Spleen (tissue), 11 donors: ENCODE measurements around the gene MYLK4. TPM values are rescaled to one million over a fixed set of nuclear protein-coding genes. Genes with fewer than 3 reads are reported as not detected.

Experiments
- DNase-seq: peaks from one replicate; pipeline ENCODE4 v3.0.0-alpha.2; 2020
- H3K27ac ChIP-seq, 8 donors: fragments of 200-600 bp; sonication (generic) in 7 of 8; 1 replicate in 4 of 8; 2 replicates in 4 of 8; pipeline versions ENCODE4 v1.5.0 to v1.8.0; 2016 to 2021; ENCODE audit warnings: inconsistent platforms in 4 of 8, mild to moderate bottlenecking in 4 of 8, moderate library complexity in 1 of 8
- H3K27me3 ChIP-seq, 7 donors: fragments of 200-600 bp; sonication (generic) in 6 of 7; replicated peaks in 1 of 7; 1 replicate in 4 of 7; 2 replicates in 3 of 7; pipeline versions ENCODE4 v1.5.0 to v1.8.0; 2016 to 2021; ENCODE audit warnings: inconsistent platforms in 3 of 7, mild to moderate bottlenecking in 1 of 7
- H3K36me3 ChIP-seq, 6 donors: fragments of 200-600 bp; sonication (generic) in 5 of 6; 1 replicate in 4 of 6; 2 replicates in 2 of 6; pipeline versions ENCODE4 v1.5.0 to v1.8.0; 2016 to 2021; ENCODE audit warnings: inconsistent platforms in 2 of 6
- H3K4me1 ChIP-seq, 6 donors: fragments of 200-600 bp; sonication (generic) in 5 of 6; 1 replicate in 3 of 6; 2 replicates in 3 of 6; pipeline versions ENCODE4 v1.5.0 to v1.8.0; 2016 to 2021; ENCODE audit warnings: inconsistent platforms in 3 of 6
- H3K4me3 ChIP-seq, 8 donors: fragments of 200-600 bp; sonication (generic) in 7 of 8; 1 replicate in 4 of 8; 2 replicates in 4 of 8; pipeline versions ENCODE4 v1.5.0 to v1.8.0; 2016 to 2021; ENCODE audit warnings: inconsistent platforms in 4 of 8, mild to moderate bottlenecking in 4 of 8, moderate library complexity in 2 of 8
- H3K9me3 ChIP-seq, 8 donors: fragments of 200-600 bp; sonication (generic) in 7 of 8; 1 replicate in 4 of 8; 2 replicates in 4 of 8; pipeline versions ENCODE4 v1.5.0 to v1.8.0; 2016 to 2021; ENCODE audit warnings: inconsistent platforms in 4 of 8
- POLR2A ChIP-seq, 3 donors: fragments of 450-650 bp; IDR thresholded peaks; one replicate each; pipeline ENCODE4 v1.5.1; 2017; ENCODE audit warnings: antibody characterized with exemption in 3 of 3, mild to moderate bottlenecking in 1 of 3
- POLR2AphosphoS5 ChIP-seq, 3 donors: sonication (generic); formaldehyde crosslinking; IDR thresholded peaks; one replicate each; pipeline ENCODE4 v1.5.1; 2017; ENCODE audit warnings: antibody characterized with exemption in 3 of 3
- WGBS, 5 donors: extraction: QIAGEN DNeasy Blood & Tissue Kit in 3 of 5; methylation state at CpG; one replicate each; pipeline versions ENCODE4 v1.1.5 to v1.1.7; 2013 to 2018; 5-methylcytosine and 5-hydroxymethylcytosine counted together
- intact Hi-C: fragments of 100-400 bp; cut with DNase I; formaldehyde crosslinking; loops from one replicate; pipeline ENCODE4 v1.15.0; 2023; ENCODE audit warnings: low total_unique reads
- polyA plus RNA-seq, 3 donors: library from polyadenylated mRNA; stranded (reverse); fragments of 200-250 nt; gene quantifications; one replicate each; pipeline ENCODE4 v1.2.1, GENCODE V29; 2013
- total RNA-seq, 7 donors: library from RNA; depleted of rRNA in 3 of 7; stranded (reverse); fragments of >200 nt in 3 of 7; fragmentation: NEBNext Ultra II Directional in 4 of 7; extraction: Animal tissue kit (Norgen Biotek cat#: 25700) in 4 of 7; gene quantifications; one replicate each; pipeline versions ENCODE4 v1.1.0 to v1.2.1, GENCODE V29; 2016 to 2021
- TF ChIP-seq, protein P1 (sequence below), 11 experiments: fragments of 200-600 bp in 7 of 11; fragments of 450-650 bp in 4 of 11; sonication (generic) in 4 of 11; IDR thresholded peaks in 8 of 11; conservative IDR thresholded peaks in 3 of 11; 1 replicate in 7 of 11; 2 replicates in 4 of 11; pipeline versions ENCODE4 v1.4.0 to v1.8.0; 2016 to 2021; ENCODE audit warnings: antibody characterized with exemption in 11 of 11, inconsistent platforms in 4 of 11, mild to moderate bottlenecking in 1 of 11
- donor health status: healthy with polysubstance abuse.
- donor health status: DM: no; HTN: no; CAD: no; lungs with moderate emphysema.
- donor health status: DM: no; HTN: no; CAD: no.
- donor health status: Bipolar disorder and iron deficiency.
- donor health status: healthy.
- donor health status: DM: no; HTN: no; CAD: no.
- donor health status: DM: yes; HTN: yes; CAD: no.

MYLK4 gene
- total and polyA plus RNA-seq, 10 donors: 0.21 to 1.9 (median 0.76) TPM

GRCh38 chr6:2632976-2633584 lies 117.6 kb downstream of the MYLK4 start:
- DNase-seq: no peak

GRCh38 chr6:2632368-2632767 lies 118.4 kb downstream of the MYLK4 start:
- intact Hi-C loops: loop anchor here (5.0 to 10.0 kb wide), 3 partner anchors 438 to 1035 kb away; no protein-coding TSS in a partner anchor
- DNase-seq: no peak
- 82 to 96% (median 90%) methylated on average over 10 of the region's 10 CpGs for WGBS, 5 donors

More at GRCh38 chr6:2632976-2633584, 117.6 kb downstream of the MYLK4 start:
- Histone ChIP-seq H3K9me3 (no peaks in the 10 kb centered on the region), H3K4me3 (no peak overlapping the region), H3K36me3 (no peaks in the 10 kb centered on the region), H3K4me1 (peaks cover 7 to 17% (median 14%) of the 10 kb centered on the region in 6 donors), H3K27ac (no peak overlapping the region), H3K27me3 (peaks cover 0 to 21% (median 0%) of the 10 kb centered on the region in 7 donors)
- intact Hi-C loops: loop anchor here (5.0 to 10.0 kb wide), 3 partner anchors 438 to 1036 kb away; no protein-coding TSS in a partner anchor
- TF ChIP-seq, protein P1, sequence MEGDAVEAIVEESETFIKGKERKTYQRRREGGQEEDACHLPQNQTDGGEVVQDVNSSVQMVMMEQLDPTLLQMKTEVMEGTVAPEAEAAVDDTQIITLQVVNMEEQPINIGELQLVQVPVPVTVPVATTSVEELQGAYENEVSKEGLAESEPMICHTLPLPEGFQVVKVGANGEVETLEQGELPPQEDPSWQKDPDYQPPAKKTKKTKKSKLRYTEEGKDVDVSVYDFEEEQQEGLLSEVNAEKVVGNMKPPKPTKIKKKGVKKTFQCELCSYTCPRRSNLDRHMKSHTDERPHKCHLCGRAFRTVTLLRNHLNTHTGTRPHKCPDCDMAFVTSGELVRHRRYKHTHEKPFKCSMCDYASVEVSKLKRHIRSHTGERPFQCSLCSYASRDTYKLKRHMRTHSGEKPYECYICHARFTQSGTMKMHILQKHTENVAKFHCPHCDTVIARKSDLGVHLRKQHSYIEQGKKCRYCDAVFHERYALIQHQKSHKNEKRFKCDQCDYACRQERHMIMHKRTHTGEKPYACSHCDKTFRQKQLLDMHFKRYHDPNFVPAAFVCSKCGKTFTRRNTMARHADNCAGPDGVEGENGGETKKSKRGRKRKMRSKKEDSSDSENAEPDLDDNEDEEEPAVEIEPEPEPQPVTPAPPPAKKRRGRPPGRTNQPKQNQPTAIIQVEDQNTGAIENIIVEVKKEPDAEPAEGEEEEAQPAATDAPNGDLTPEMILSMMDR (IDR thresholded peaks at IDR 0.05 in 8 of 11, conservative IDR thresholded peaks at IDR 0.05 in 3 of 11): no peak
- TF ChIP-seq POLR2A (IDR thresholded peaks at IDR 0.05): no peak
- no peak for TF ChIP-seq POLR2AphosphoS5 (IDR thresholded peaks at IDR 0.05)
- 92 to 96% (median 96%) methylated on average over 10 to 11 of the region's 11 CpGs for WGBS, 5 donors

DNA sequence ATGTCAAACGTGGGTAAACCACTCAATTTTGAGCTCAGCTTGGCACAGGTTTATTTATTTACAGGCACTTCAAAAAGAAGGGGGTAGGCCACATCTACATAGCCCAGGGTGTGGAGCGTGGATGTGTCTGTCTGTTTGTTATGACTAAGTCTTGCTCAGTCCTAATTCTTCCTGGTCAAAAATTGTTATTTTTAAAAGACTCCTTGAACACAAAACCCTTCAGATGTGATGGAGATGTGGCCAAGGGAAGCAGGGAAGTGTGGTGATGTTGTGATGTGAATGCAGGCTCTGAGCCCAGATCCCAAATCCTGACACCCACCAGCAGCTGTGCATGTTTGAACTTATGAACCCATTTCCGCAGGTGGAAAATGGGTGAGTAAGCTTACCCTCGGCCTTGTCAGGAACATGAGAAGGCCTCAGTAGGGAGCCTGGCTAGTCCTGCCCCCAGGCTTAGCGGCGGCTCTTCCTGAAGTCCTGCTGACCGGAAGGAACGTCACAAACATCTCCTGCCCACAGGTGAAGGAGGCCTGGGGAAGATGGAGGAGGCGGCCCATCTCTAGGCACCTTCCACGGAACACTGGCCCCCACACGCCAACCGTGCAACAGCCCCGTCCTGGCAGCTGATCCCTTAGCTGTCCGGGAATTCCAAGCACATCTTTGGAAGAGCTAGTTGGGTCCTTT lies 119.7 kb downstream of the MYLK4 start:
- 82 to 84% (median 83%) methylated on average over 13 to 14 of the region's 14 CpGs for WGBS, 5 donors
- no peak for DNase-seq

More at GRCh38 chr6:2632368-2632767, 118.4 kb downstream of the MYLK4 start:
- Histone ChIP-seq H3K27me3 (peaks cover 0 to 27% (median 0%) of the 10 kb centered on the region in 7 donors), H3K4me1 (peaks cover 7 to 17% (median 14%) of the 10 kb centered on the region in 6 donors), H3K36me3 (no peaks in the 10 kb centered on the region), H3K4me3 (no peak overlapping the region), H3K9me3 (no peaks in the 10 kb centered on the region), H3K27ac (no peak overlapping the region)
- TF ChIP-seq, protein P1 (IDR thresholded peaks at IDR 0.05 in 8 of 11, conservative IDR thresholded peaks at IDR 0.05 in 3 of 11): no peak
- TF ChIP-seq POLR2A (IDR thresholded peaks at IDR 0.05) (no peak), POLR2AphosphoS5 (IDR thresholded peaks at IDR 0.05) (no peak)

More for the DNA sequence above, 119.7 kb downstream of the MYLK4 start:
- H3K4me3 ChIP-seq: no peak overlapping the region
- intact Hi-C loops: loop anchor here (5.0 to 10.0 kb wide), 3 partner anchors 436 to 1034 kb away; no protein-coding TSS in a partner anchor
- peaks cover 0 to 21% (median 0%) of the 10 kb centered on the region in 7 donors for H3K27me3 ChIP-seq
- H3K36me3 ChIP-seq: no peaks in the 10 kb centered on the region
- no peak for TF ChIP-seq POLR2A (IDR thresholded peaks at IDR 0.05)
- TF ChIP-seq POLR2AphosphoS5 (IDR thresholded peaks at IDR 0.05): no peak
- TF ChIP-seq, protein P1 (IDR thresholded peaks at IDR 0.05 in 8 of 11, conservative IDR thresholded peaks at IDR 0.05 in 3 of 11): no peak
- H3K9me3 ChIP-seq: no peaks in the 10 kb centered on the region
- H3K4me1 ChIP-seq: peaks cover 7 to 17% (median 14%) of the 10 kb centered on the region in 6 donors
- no peak overlapping the region for H3K27ac ChIP-seq
